H9 (cell line): ENCODE data around the gene SAXO2. TPM values are rescaled to one million over a fixed set of nuclear protein-coding genes. Genes with fewer than 3 reads are reported as not detected.

ENCODE experiments used
- DNase-seq: peaks from one replicate; pipeline ENCODE4 v3.0.0-alpha.2; 2017
- H2AFZ ChIP-seq: one replicate; pipeline ENCODE4 v1.6.1; 2013; ENCODE audit warnings: mild to moderate bottlenecking, low read length, control low read depth, moderate library complexity
- H2AK5ac ChIP-seq: 2 replicates; pipeline ENCODE4 v1.6.1; 2013; ENCODE audit warnings: low read length, control low read depth, mixed read lengths; ENCODE audit not compliant: insufficient read length
- H2BK120ac ChIP-seq: one replicate; pipeline ENCODE4 v1.6.1; 2013; ENCODE audit warnings: low read depth, mild to moderate bottlenecking, low read length, control low read depth, inconsistent platforms; ENCODE audit not compliant: poor library complexity, severe bottlenecking
- H2BK12ac ChIP-seq: 2 replicates; pipeline ENCODE4 v1.6.1; 2013; ENCODE audit warnings: low read length, control low read depth, mixed read lengths, low read depth; ENCODE audit not compliant: insufficient read length
- H2BK15ac ChIP-seq: 2 replicates; pipeline ENCODE4 v1.6.1; 2013; ENCODE audit warnings: low read depth, low read length, control low read depth
- H2BK20ac ChIP-seq: one replicate; pipeline ENCODE4 v1.6.1; 2013; ENCODE audit warnings: low read depth, mild to moderate bottlenecking, low read length, control low read depth, inconsistent platforms; ENCODE audit not compliant: poor library complexity, severe bottlenecking
- H2BK5ac ChIP-seq: 2 replicates; pipeline ENCODE4 v1.6.1; 2013; ENCODE audit warnings: low read length, control low read depth, mixed read lengths; ENCODE audit not compliant: insufficient read length
- H3K14ac ChIP-seq: 2 replicates; pipeline ENCODE4 v1.6.1; 2013; ENCODE audit warnings: low read length, control low read depth; ENCODE audit not compliant: insufficient read depth
- H3K18ac ChIP-seq: 2 replicates; pipeline ENCODE4 v1.6.1; 2013; ENCODE audit warnings: low read depth, mild to moderate bottlenecking, mixed read lengths, low read length, control low read depth; ENCODE audit not compliant: insufficient read length
- H3K23ac ChIP-seq: 2 replicates; pipeline ENCODE4 v1.6.1; 2013; ENCODE audit warnings: low read length, control low read depth, mixed read lengths, low read depth; ENCODE audit not compliant: insufficient read length
- H3K23me2 ChIP-seq: 2 replicates; pipeline ENCODE4 v1.6.1; 2013; ENCODE audit warnings: low read depth, mild to moderate bottlenecking, mixed read lengths, low read length, control low read depth; ENCODE audit not compliant: insufficient read length, poor library complexity, severe bottlenecking
- H3K27ac ChIP-seq: 2 replicates; pipeline ENCODE4 v1.5.1; 2013; ENCODE audit warnings: low read length, control low read depth, mixed read lengths, low read depth; ENCODE audit not compliant: insufficient read length
- H3K27me3 ChIP-seq: 2 replicates; pipeline ENCODE4 v1.6.1; 2013; ENCODE audit warnings: low read length, control low read depth, inconsistent platforms; ENCODE audit not compliant: insufficient read depth
- H3K4ac ChIP-seq: 2 replicates; pipeline ENCODE4 v1.6.1; 2013; ENCODE audit warnings: low read depth, mild to moderate bottlenecking, control low read depth, inconsistent platforms, low read length, moderate library complexity
- H3K4me1 ChIP-seq: 2 replicates; pipeline ENCODE4 v1.6.1; 2013; ENCODE audit warnings: low read length, control low read depth, inconsistent platforms; ENCODE audit not compliant: insufficient read depth
- H3K4me2 ChIP-seq: 2 replicates; pipeline ENCODE4 v1.6.1; 2013; ENCODE audit warnings: low read length, control low read depth, mixed read lengths; ENCODE audit not compliant: insufficient read length, insufficient read depth
- H3K56ac ChIP-seq: 2 replicates; pipeline ENCODE4 v1.6.1; 2013; ENCODE audit warnings: low read depth, mild to moderate bottlenecking, mixed read lengths, low read length, control low read depth; ENCODE audit not compliant: insufficient read length
- H3K79me1 ChIP-seq: 2 replicates; pipeline ENCODE4 v1.6.1; 2013; ENCODE audit warnings: low read depth, mild to moderate bottlenecking, moderate library complexity, low read length, control low read depth, inconsistent platforms; ENCODE audit not compliant: insufficient read depth, poor library complexity, severe bottlenecking
- H3K79me2 ChIP-seq: 2 replicates; pipeline ENCODE4 v1.6.1; 2013; ENCODE audit warnings: low read length, control low read depth, inconsistent platforms; ENCODE audit not compliant: insufficient read depth
- H3K9ac ChIP-seq: 2 replicates; pipeline ENCODE4 v1.6.1; 2013; ENCODE audit warnings: low read length, control low read depth, mixed read lengths; ENCODE audit not compliant: insufficient read length; ENCODE audit errors: extremely low read depth
- H3K9me3 ChIP-seq: one replicate; pipeline ENCODE4 v1.6.1; 2013; ENCODE audit warnings: low read depth, low read length, inconsistent platforms; ENCODE audit not compliant: control insufficient read depth
- H3T11ph ChIP-seq: one replicate; pipeline ENCODE4 v1.6.1; 2013; ENCODE audit warnings: mild to moderate bottlenecking, low read length, control low read depth, inconsistent platforms
- H4K20me1 ChIP-seq: one replicate; pipeline ENCODE4 v1.6.1; 2013; ENCODE audit not compliant: control insufficient read depth, insufficient read length, insufficient read depth
- H4K5ac ChIP-seq: 2 replicates; pipeline ENCODE4 v1.6.1; 2013; ENCODE audit warnings: low read depth, mild to moderate bottlenecking, mixed read lengths, low read length, control low read depth; ENCODE audit not compliant: insufficient read length
- H4K8ac ChIP-seq: replicated peaks from 2 replicates; pipeline ENCODE4 v1.6.1; 2013; ENCODE audit warnings: low read length, control low read depth, mixed read lengths, low read depth; ENCODE audit not compliant: insufficient read length
- H4K91ac ChIP-seq: 2 replicates; pipeline ENCODE4 v1.6.1; 2013; ENCODE audit warnings: low read depth, mild to moderate bottlenecking, moderate library complexity, mixed read lengths, low read length, control low read depth; ENCODE audit not compliant: insufficient read length
- H3K27ac Mint-ChIP-seq, 3 experiments: 2 replicates in 2 of 3; 3 replicates in 1 of 3; pipeline ENCODE4 v1.8.0; 2020 to 2021; ENCODE audit warnings: mixed read lengths in 3 of 3, mild to moderate bottlenecking in 1 of 3, moderate library complexity in 1 of 3
- H3K27me3 Mint-ChIP-seq: 2 replicates; pipeline ENCODE4 v1.8.0; 2021; ENCODE audit warnings: low read depth, mild to moderate bottlenecking, moderate library complexity, mixed read lengths
- H3K36me3 Mint-ChIP-seq, 3 experiments: 2 replicates in 2 of 3; 3 replicates in 1 of 3; pipeline ENCODE4 v1.8.0; 2020 to 2021; ENCODE audit warnings: low read depth in 3 of 3, mixed read lengths in 3 of 3; ENCODE audit not compliant: insufficient read depth in 1 of 3
- H3K4me1 Mint-ChIP-seq, 2 experiments: 2 replicates each; pipeline ENCODE4 v1.8.0; 2020; ENCODE audit warnings: mixed read lengths in 2 of 2
- H3K4me3 Mint-ChIP-seq, 2 experiments: 2 replicates in 1 of 2; 3 replicates in 1 of 2; pipeline ENCODE4 v1.8.0; 2020 to 2021; ENCODE audit warnings: mild to moderate bottlenecking in 2 of 2, mixed read lengths in 2 of 2, moderate library complexity in 1 of 2
- H3K9me3 Mint-ChIP-seq, 2 experiments: 2 replicates in 1 of 2; 3 replicates in 1 of 2; pipeline ENCODE4 v1.8.0; 2020; ENCODE audit warnings: mild to moderate bottlenecking in 2 of 2, mixed read lengths in 2 of 2, moderate library complexity in 1 of 2
- CTCF ChIP-seq: fragments of 200-600 bp; sonication (generic); conservative IDR thresholded peaks from 3 replicates; pipeline ENCODE4 v1.8.0; 2021; ENCODE audit warnings: antibody characterized with exemption, mild to moderate bottlenecking
- WGBS: extraction: QIAGEN DNeasy Blood & Tissue Kit; methylation state at CpG from one replicate; pipeline ENCODE4 v1.1.7; 2013; ENCODE audit warnings: missing lambda C conversion rate, low lambda C conversion rate, mixed read lengths; ENCODE audit not compliant: insufficient read length; ENCODE audit errors: extremely low coverage; 5-methylcytosine and 5-hydroxymethylcytosine counted together
- total RNA-seq: library from RNA; stranded (reverse); gene quantifications from 2 replicates; pipeline ENCODE4 v1.2.1, GENCODE V29; 2021

The SAXO2 gene
- total RNA-seq, 1 experiment from 2014 or later = 3.1 TPM

GRCh38 chr15:82314769-82315518 lies 52.3 kb downstream of the SAXO2 start:
- Histone ChIP-seq H4K8ac (no peak overlapping the region), H3K4me2 (no peak overlapping the region), H2AFZ (no peak overlapping the region), H3K18ac (no peak overlapping the region), H2BK5ac (no peak overlapping the region), H3K9me3 (no peaks in the 10 kb centered on the region), H3K23me2 (no peaks in the 10 kb centered on the region), H3K4ac (no peak overlapping the region), H3K79me2 (no peaks in the 10 kb centered on the region), H2BK20ac (no peak overlapping the region), H3K14ac (no peak overlapping the region), H3K79me1 (no peaks in the 10 kb centered on the region), H2AK5ac (no peak overlapping the region), H3K27me3 (no peaks in the 10 kb centered on the region), H3K23ac (no peak overlapping the region), H3K4me1 (no peaks in the 10 kb centered on the region), H3K56ac (no peak overlapping the region), H2BK15ac (no peak overlapping the region), H2BK120ac (no peak overlapping the region), H3K9ac (no peak overlapping the region), H4K5ac (no peak overlapping the region), H3T11ph (no peak overlapping the region), H4K91ac (no peak overlapping the region), H2BK12ac (no peak overlapping the region), H3K27ac (no peak overlapping the region), H4K20me1 (no peaks in the 10 kb centered on the region)
- no peak for DNase-seq
- no peak for TF ChIP-seq CTCF
- no CpG with 5 or more reads among the region's 9 CpGs for WGBS
- no peaks in the 10 kb centered on the region for H3K4me1 Mint-ChIP-seq
- H3K4me3 Mint-ChIP-seq = peak overlapping the region in 1 of 2 experiments; percentile 34; a peak in 1 of 5 replicates
- peaks cover 6 to 9% of the 10 kb centered on the region in 2 experiments; a peak in 4 of 5 replicates for H3K9me3 Mint-ChIP-seq
- H3K36me3 Mint-ChIP-seq = peaks cover 0 to 5% (median 0%) of the 10 kb centered on the region in 3 experiments; a peak in 1 of 7 replicates
- H3K27me3 Mint-ChIP-seq = peaks cover 3% of the 10 kb centered on the region
- no peak overlapping the region; a peak in 1 of 7 replicates for H3K27ac Mint-ChIP-seq
